WTC11 (cell line): ENCODE data around the gene LPAR4. TPM values are rescaled to one million over a fixed set of nuclear protein-coding genes. Genes with fewer than 3 reads are reported as not detected.
"Not testable (repeated sequence)": the region's sequence is repeated elsewhere in the genome, so short reads cannot be mapped to it uniquely, and the experiment has no call there.

Experiments used
- ATAC-seq: fragments of 200-7000 bp; cut with Tn5 transposase; 2 replicates; pipeline ENCODE4 v1.10.0; 2021; ENCODE audit warnings: mild to moderate bottlenecking, moderate library complexity
- CTCF ChIA-PET: fragments of 300-600 bp; sonication (Branson Sonifier 250); formaldehyde crosslinking; loops from one replicate; lab custom pipeline; 2021; ENCODE audit warnings: antibody characterized with exemption; lab: Charles Lee
- POLR2A ChIA-PET: fragments of 350-600 bp; sonication (Branson Sonifier 250); formaldehyde crosslinking; loops from one replicate; lab custom pipeline; 2021; ENCODE audit warnings: antibody characterized with exemption; lab: Charles Lee
- DNase-seq: peaks from one replicate; pipeline ENCODE4 v3.0.0; 2021; ENCODE audit warnings: low spot score
- H3K27ac Mint-ChIP-seq: 2 replicates; pipeline ENCODE4 v1.8.0; 2021; ENCODE audit warnings: mixed read lengths
- H3K27me3 Mint-ChIP-seq: 2 replicates; pipeline ENCODE4 v1.8.0; 2021; ENCODE audit warnings: low read depth, mild to moderate bottlenecking, moderate library complexity, mixed read lengths
- H3K36me3 Mint-ChIP-seq: 2 replicates; pipeline ENCODE4 v1.8.0; 2021; ENCODE audit warnings: mixed read lengths
- H3K4me1 Mint-ChIP-seq: 2 replicates; pipeline ENCODE4 v1.8.0; 2022; ENCODE audit warnings: mixed read lengths
- H3K4me3 Mint-ChIP-seq: 2 replicates; pipeline ENCODE4 v1.8.0; 2021; ENCODE audit warnings: mild to moderate bottlenecking, moderate library complexity, mixed read lengths
- H3K9me3 Mint-ChIP-seq: 2 replicates; pipeline ENCODE4 v1.8.0; 2021; ENCODE audit warnings: mixed read lengths
- GTF2I ChIP-seq: fragments of 250-450 bp; sonication (Bioruptor Pico); conservative IDR thresholded peaks from 2 replicates; pipeline ENCODE4 v1.4.0; 2021; ENCODE audit warnings: mild to moderate bottlenecking
- PREB ChIP-seq: sonication (generic); formaldehyde crosslinking; IDR thresholded peaks from 2 replicates; pipeline ENCODE4 v1.8.1; 2022; ENCODE audit warnings: mild to moderate bottlenecking, missing genetic modification reagents, moderate library complexity, borderline replicate concordance
- ZNF281 ChIP-seq: sonication (generic); formaldehyde crosslinking; IDR thresholded peaks from 2 replicates; pipeline ENCODE4 v1.8.0; 2023; ENCODE audit warnings: mild to moderate bottlenecking, missing genetic modification reagents
- total RNA-seq: library from RNA; stranded (reverse); gene quantifications from 3 replicates; pipeline ENCODE4 v1.2.3, GENCODE V29; 2021

LPAR4 gene
- total RNA-seq, 1 experiment from 2014 or later, result 7.8 TPM

GRCh38 chrX:78801522-78801921, 54.0 kb downstream of the LPAR4 start:
- DNase-seq, result no peak
- POLR2A ChIA-PET, result no interaction called here
- Mint-ChIP-seq H3K4me3 (no peak overlapping the region), H3K9me3 (peaks cover 9% of the 10 kb centered on the region), H3K27ac (no peak overlapping the region), H3K36me3 (peaks cover 6% of the 10 kb centered on the region), H3K27me3 (no peaks in the 10 kb centered on the region), H3K4me1 (no peaks in the 10 kb centered on the region)
- no peak for TF ChIP-seq ZNF281 (CRISPR knock-in tag)
- no peak for TF ChIP-seq GTF2I (CRISPR knock-in tag)
- no peak for TF ChIP-seq PREB (CRISPR knock-in tag)
- CTCF ChIA-PET, result no interaction called here
- no peak for ATAC-seq

- H3K4me1 Mint-ChIP-seq, POLR2A ChIA-PET, H3K36me3 Mint-ChIP-seq, H3K9me3 Mint-ChIP-seq, ATAC-seq, CTCF ChIA-PET, H3K27ac Mint-ChIP-seq, DNase-seq, H3K27me3 Mint-ChIP-seq, H3K4me3 Mint-ChIP-seq: not testable (repeated sequence)
Measured at GRCh38 chrX:78802526-78802925, 55.0 kb downstream of the LPAR4 start.

Other genes starting within 250 kb of the LPAR4 start
- not detected in 3 replicates for gene RTL3, start 88.4 kb upstream of the LPAR4 start, total RNA-seq
- gene P2RY10, start 197.7 kb downstream of the LPAR4 start, total RNA-seq, result 0.09 to 0.23 TPM in 2 of 3 replicates, not detected in the other